ENCODE measurements around the gene TRABD2B.
A peak's percentile ranks its signal among the peaks of the same experiment; 100 is the strongest.

Gene TRABD2B

DNA sequence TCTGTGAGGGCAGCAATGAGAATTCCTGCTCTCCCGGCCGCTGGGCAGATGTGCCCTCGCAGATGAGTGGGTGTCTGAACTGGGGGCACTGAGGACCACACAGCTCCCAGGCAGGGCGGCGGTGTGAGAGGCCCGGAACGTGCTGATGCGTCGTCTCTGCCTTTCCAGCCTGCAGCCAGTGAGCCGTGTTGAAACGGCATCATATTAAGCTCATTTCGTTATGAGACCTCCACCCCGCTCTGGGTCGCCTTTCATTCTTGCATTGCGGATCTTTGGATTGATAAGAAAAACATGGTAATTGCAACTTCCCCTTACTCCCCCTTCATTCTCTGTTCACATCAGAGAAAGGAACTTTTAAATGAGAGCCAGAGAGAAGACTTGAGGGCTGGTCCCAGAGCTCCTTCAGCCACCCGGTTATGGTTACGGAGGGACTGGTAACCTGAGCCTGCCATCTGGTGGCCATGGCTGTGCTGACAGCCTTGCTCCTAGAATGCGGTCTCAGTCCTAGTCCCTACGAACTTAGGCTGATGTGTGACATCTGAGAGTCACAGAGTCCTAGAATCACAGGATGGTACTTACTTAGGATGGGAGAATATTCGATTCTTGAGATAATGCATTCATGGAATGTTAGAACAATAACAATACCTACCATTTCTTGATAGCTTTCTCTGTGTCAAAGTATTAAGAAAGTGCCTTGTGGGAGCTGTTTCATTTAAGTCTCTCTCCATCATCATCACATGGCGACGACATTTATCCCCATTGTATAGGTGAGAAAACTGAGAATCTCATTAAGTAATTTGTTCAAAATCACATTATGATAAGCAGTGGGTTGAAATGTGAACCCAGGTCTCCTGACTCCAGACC is 271.0 kb downstream of the TRABD2B start:
- Histone ChIP-seq H3K4me2 (ENCODE audit: low read depth, low read length, poor library complexity, severe bottlenecking) (no peak overlapping the region), H3K9me3 (ENCODE audit: insufficient read depth, low read length) (no peaks in the 10 kb centered on the region), H3K79me2 (ENCODE audit: insufficient read depth, low read length) (no peaks in the 10 kb centered on the region), H3K4me3 (ENCODE audit: insufficient read depth, low read length, poor library complexity, severe bottlenecking) (no peak overlapping the region), H2AFZ (ENCODE audit: low read depth, low read length, severe bottlenecking) (no peak overlapping the region), H3K9ac (ENCODE audit: low read length) (no peak overlapping the region), H3K27me3 (ENCODE audit: low read length) (no peaks in the 10 kb centered on the region), H3K27ac (ENCODE audit: low read depth, low read length) (no peak overlapping the region), H3K9me2 (replicated peaks; ENCODE audit: insufficient read depth, low read length) (no peaks in the 10 kb centered on the region), H3F3A (ENCODE audit: insufficient read depth) (no peaks in the 10 kb centered on the region), H3K36me3 (ENCODE audit: low read length) (no peaks in the 10 kb centered on the region), H4K20me1 (ENCODE audit: low read depth, low read length) (no peaks in the 10 kb centered on the region)
- no peak for TF ChIP-seq EZH2phosphoT487 (conservative IDR thresholded peaks at IDR 0.05; ENCODE audit: low read length)
- TF ChIP-seq, protein P1, sequence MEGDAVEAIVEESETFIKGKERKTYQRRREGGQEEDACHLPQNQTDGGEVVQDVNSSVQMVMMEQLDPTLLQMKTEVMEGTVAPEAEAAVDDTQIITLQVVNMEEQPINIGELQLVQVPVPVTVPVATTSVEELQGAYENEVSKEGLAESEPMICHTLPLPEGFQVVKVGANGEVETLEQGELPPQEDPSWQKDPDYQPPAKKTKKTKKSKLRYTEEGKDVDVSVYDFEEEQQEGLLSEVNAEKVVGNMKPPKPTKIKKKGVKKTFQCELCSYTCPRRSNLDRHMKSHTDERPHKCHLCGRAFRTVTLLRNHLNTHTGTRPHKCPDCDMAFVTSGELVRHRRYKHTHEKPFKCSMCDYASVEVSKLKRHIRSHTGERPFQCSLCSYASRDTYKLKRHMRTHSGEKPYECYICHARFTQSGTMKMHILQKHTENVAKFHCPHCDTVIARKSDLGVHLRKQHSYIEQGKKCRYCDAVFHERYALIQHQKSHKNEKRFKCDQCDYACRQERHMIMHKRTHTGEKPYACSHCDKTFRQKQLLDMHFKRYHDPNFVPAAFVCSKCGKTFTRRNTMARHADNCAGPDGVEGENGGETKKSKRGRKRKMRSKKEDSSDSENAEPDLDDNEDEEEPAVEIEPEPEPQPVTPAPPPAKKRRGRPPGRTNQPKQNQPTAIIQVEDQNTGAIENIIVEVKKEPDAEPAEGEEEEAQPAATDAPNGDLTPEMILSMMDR (IDR thresholded peaks at IDR 0.05; ENCODE audit: insufficient read depth, low read length, poor library complexity, severe bottlenecking), result peak; percentile 73

DNA sequence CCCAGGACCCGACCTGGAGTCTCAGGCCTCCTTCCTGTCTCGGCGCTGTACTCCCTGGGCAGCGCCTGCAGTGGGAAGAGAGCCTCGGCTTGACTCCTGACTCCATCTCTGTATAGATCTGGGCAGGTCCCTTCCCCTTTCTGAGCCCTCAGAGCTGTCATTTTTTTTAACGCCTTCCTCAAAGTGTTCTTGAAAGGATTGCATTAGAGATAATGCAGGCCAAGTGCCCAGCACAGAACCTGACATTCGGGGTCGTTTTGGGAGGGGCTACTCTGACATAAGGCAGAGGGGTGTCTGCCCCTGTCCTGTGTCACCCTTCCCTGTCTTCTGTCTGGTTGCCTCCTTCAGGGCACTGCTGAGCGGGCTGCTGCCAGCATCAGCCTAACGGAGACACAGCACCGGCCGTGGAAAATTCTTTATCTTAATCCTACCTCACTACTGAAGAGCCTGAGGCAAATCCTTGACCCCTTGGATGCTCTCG is 271.6 kb downstream of the TRABD2B start:
- H3K4me3 ChIP-seq (ENCODE audit: insufficient read depth, low read length, poor library complexity, severe bottlenecking), result no peak overlapping the region
- no peaks in the 10 kb centered on the region for H3K79me2 ChIP-seq (ENCODE audit: insufficient read depth, low read length)
- no peaks in the 10 kb centered on the region for H3K9me3 ChIP-seq (ENCODE audit: insufficient read depth, low read length)
- no peaks in the 10 kb centered on the region for H3K9me2 ChIP-seq (replicated peaks; ENCODE audit: insufficient read depth, low read length)
- no peak overlapping the region for H3K9ac ChIP-seq (ENCODE audit: low read length)
- H3K36me3 ChIP-seq (ENCODE audit: low read length), result no peaks in the 10 kb centered on the region
- H3K27me3 ChIP-seq (ENCODE audit: low read length), result no peaks in the 10 kb centered on the region
- H3K27ac ChIP-seq (ENCODE audit: low read depth, low read length), result no peak overlapping the region
- TF ChIP-seq, protein P1 (IDR thresholded peaks at IDR 0.05; ENCODE audit: insufficient read depth, low read length, poor library complexity, severe bottlenecking), result no peak
- TF ChIP-seq EZH2phosphoT487 (conservative IDR thresholded peaks at IDR 0.05; ENCODE audit: low read length), result no peak
- H4K20me1 ChIP-seq (ENCODE audit: low read depth, low read length), result no peaks in the 10 kb centered on the region
- H3F3A ChIP-seq (ENCODE audit: insufficient read depth), result no peaks in the 10 kb centered on the region
- no peak overlapping the region for H2AFZ ChIP-seq (ENCODE audit: low read depth, low read length, severe bottlenecking)
- no peak overlapping the region for H3K4me2 ChIP-seq (ENCODE audit: low read depth, low read length, poor library complexity, severe bottlenecking)

DNA sequence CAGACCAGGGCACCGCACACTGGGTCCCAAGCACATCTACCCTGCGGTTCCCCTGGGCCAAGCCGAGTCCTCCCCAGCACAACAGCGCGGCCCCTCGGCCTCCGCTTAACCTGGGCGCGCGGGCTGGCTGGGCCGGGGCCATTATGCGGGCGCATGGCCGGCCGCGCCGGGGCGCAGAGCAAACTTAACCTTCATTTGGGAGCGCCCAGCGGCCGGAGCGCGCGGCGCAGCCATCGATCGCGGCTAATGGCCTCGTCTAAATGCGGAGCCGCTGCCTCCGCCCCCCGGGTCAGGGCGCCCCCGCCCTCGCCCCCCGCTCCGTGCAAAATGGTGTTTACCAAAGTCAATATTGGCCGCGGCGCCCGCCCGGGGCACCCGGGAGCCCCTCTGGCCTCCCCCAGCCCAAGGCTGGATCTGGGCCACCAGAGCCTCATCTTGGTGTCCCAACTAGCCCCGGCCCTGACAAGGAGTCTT is 272.1 kb downstream of the TRABD2B start:
- Histone ChIP-seq H3F3A (ENCODE audit: insufficient read depth) (no peaks in the 10 kb centered on the region), H3K4me2 (ENCODE audit: low read depth, low read length, poor library complexity, severe bottlenecking) (no peak overlapping the region), H3K9me2 (replicated peaks; ENCODE audit: insufficient read depth, low read length) (no peaks in the 10 kb centered on the region), H4K20me1 (ENCODE audit: low read depth, low read length) (no peaks in the 10 kb centered on the region), H2AFZ (ENCODE audit: low read depth, low read length, severe bottlenecking) (no peak overlapping the region), H3K9me3 (ENCODE audit: insufficient read depth, low read length) (no peaks in the 10 kb centered on the region), H3K79me2 (ENCODE audit: insufficient read depth, low read length) (no peaks in the 10 kb centered on the region), H3K4me3 (ENCODE audit: insufficient read depth, low read length, poor library complexity, severe bottlenecking) (no peak overlapping the region), H3K27me3 (ENCODE audit: low read length) (no peaks in the 10 kb centered on the region), H3K36me3 (ENCODE audit: low read length) (no peaks in the 10 kb centered on the region), H3K27ac (ENCODE audit: low read depth, low read length) (no peak overlapping the region), H3K9ac (ENCODE audit: low read length) (no peak overlapping the region)
- TF ChIP-seq, protein P1 (IDR thresholded peaks at IDR 0.05; ENCODE audit: insufficient read depth, low read length, poor library complexity, severe bottlenecking), result no peak
- no peak for TF ChIP-seq EZH2phosphoT487 (conservative IDR thresholded peaks at IDR 0.05; ENCODE audit: low read length)
